GM21515 (cell line): Measurements from ENCODE around the gene MYRIP.
"Not testable (repeated sequence)": the region's sequence is repeated elsewhere in the genome, so short reads cannot be mapped to it uniquely, and the experiment has no call there.

Source experiments
- ATAC-seq: cut with Tn5 transposase; IDR thresholded peaks from one replicate; pipeline ENCODE4 v1.9.1; 2021; ENCODE audit not compliant: unreplicated experiment

Gene MYRIP

GRCh38 chr3:40264451-40264850 lies 455.0 kb downstream of the MYRIP start:
- ATAC-seq, result no peak

- ATAC-seq, result no peak
These were observed 455.8 kb downstream of the MYRIP start for GRCh38 chr3:40265181-40265580.

GRCh38 chr3:40267937-40268724 lies 458.7 kb downstream of the MYRIP start:
- no peak for ATAC-seq

- no peak for ATAC-seq
These were observed 459.6 kb downstream of the MYRIP start for GRCh38 chr3:40268802-40269524.

GRCh38 chr3:40278791-40279190 lies 469.4 kb downstream of the MYRIP start:
- no peak for ATAC-seq

GRCh38 chr3:40281995-40282394 lies 472.6 kb downstream of the MYRIP start:
- no peak for ATAC-seq

- not testable (repeated sequence) for ATAC-seq
These were observed 473.6 kb downstream of the MYRIP start for GRCh38 chr3:40283057-40283456.

- ATAC-seq, result no peak
These were observed 477.8 kb downstream of the MYRIP start for GRCh38 chr3:40287248-40287647.

GRCh38 chr3:40290396-40290795 lies 481.0 kb downstream of the MYRIP start:
- no peak for ATAC-seq

GRCh38 chr3:40291471-40291870 lies 482.1 kb downstream of the MYRIP start:
- ATAC-seq, result no peak

- no peak for ATAC-seq
These were observed 483.4 kb downstream of the MYRIP start for GRCh38 chr3:40292637-40293349.

GRCh38 chr3:40294434-40294833 lies 485.0 kb downstream of the MYRIP start:
- ATAC-seq, result no peak

GRCh38 chr3:40298075-40298474 lies 488.7 kb downstream of the MYRIP start:
- no peak for ATAC-seq

GRCh38 chr3:40299130-40299720 lies 489.8 kb downstream of the MYRIP start:
- ATAC-seq, result no peak

- ATAC-seq, result no peak
These were observed 490.4 kb downstream of the MYRIP start for GRCh38 chr3:40299721-40300335.

- ATAC-seq, result no peak
These were observed 493.4 kb downstream of the MYRIP start for GRCh38 chr3:40302784-40303183.

GRCh38 chr3:40304352-40304751 lies 494.9 kb downstream of the MYRIP start:
- ATAC-seq, result no peak

- no peak for ATAC-seq
These were observed 496.9 kb downstream of the MYRIP start for GRCh38 chr3:40306336-40306735.

- ATAC-seq, result no peak
These were observed 497.8 kb downstream of the MYRIP start for GRCh38 chr3:40307176-40307575.

GRCh38 chr3:40308725-40309417 lies 499.5 kb downstream of the MYRIP start:
- ATAC-seq, result no peak
